ENCODE data around the gene SCAMP4. TPM values are rescaled to one million over a fixed set of nuclear protein-coding genes. Genes with fewer than 3 reads are reported as not detected.

Gene SCAMP4
- polyA plus RNA-seq, 4 donors = 44.6 to 97.3 (median 66.7) TPM

Other genes starting within 250 kb of the SCAMP4 start
- gene ONECUT3, start 151.9 kb upstream of the SCAMP4 start, polyA plus RNA-seq (ENCODE audit: insufficient read length in 4 of 4) = under 1 TPM in 3 of 4 donors, not detected in 1; 0.03 to 0.05 (median 0.03) TPM
- gene ATP8B3, start 93.1 kb upstream of the SCAMP4 start, polyA plus RNA-seq (ENCODE audit: insufficient read length in 4 of 4) = 1 to 10 TPM in 1 of 4 donors, under 1 TPM in 3; 0.36 to 2.0 (median 0.64) TPM
- 10 to 100 TPM; 20.5 to 30.3 (median 21.7) TPM for gene REXO1, start 56.9 kb upstream of the SCAMP4 start, polyA plus RNA-seq (ENCODE audit: insufficient read length in 4 of 4)
- gene KLF16, start 41.8 kb upstream of the SCAMP4 start, polyA plus RNA-seq (ENCODE audit: insufficient read length in 4 of 4) = 10 to 100 TPM in 1 of 4 donors, 1 to 10 TPM in 3; 4.5 to 10.2 (median 6.5) TPM
- 10 to 100 TPM; 31.1 to 59.8 (median 36.2) TPM for gene ABHD17A, start 19.9 kb upstream of the SCAMP4 start, polyA plus RNA-seq (ENCODE audit: insufficient read length in 4 of 4)
- gene ADAT3, start within 50 bp of the SCAMP4 start, polyA plus RNA-seq (ENCODE audit: insufficient read length in 4 of 4) = 1 to 10 TPM in 3 of 4 donors, under 1 TPM in 1; 0.96 to 5.2 (median 1.9) TPM
- gene CSNK1G2, start 35.8 kb downstream of the SCAMP4 start, polyA plus RNA-seq (ENCODE audit: insufficient read length in 4 of 4) = 10 to 100 TPM; 44.1 to 68.8 (median 56.2) TPM
- 100 to 1,000 TPM in 1 of 4 donors, 10 to 100 TPM in 3; 90.4 to 129 (median 95.5) TPM for gene BTBD2, start 110.3 kb downstream of the SCAMP4 start, polyA plus RNA-seq (ENCODE audit: insufficient read length in 4 of 4)
- 10 to 100 TPM; 41.2 to 82.1 (median 62.1) TPM for gene MKNK2, start 145.8 kb downstream of the SCAMP4 start, polyA plus RNA-seq (ENCODE audit: insufficient read length in 4 of 4)
- gene MOB3A, start 190.9 kb downstream of the SCAMP4 start, polyA plus RNA-seq (ENCODE audit: insufficient read length in 4 of 4) = 10 to 100 TPM; 21.4 to 29.1 (median 25.2) TPM
- 10 to 100 TPM in 1 of 4 donors, 1 to 10 TPM in 3; 5.9 to 11.0 (median 6.9) TPM for gene IZUMO4, start 191.5 kb downstream of the SCAMP4 start, polyA plus RNA-seq (ENCODE audit: insufficient read length in 4 of 4)
- 100 to 1,000 TPM in 2 of 4 donors, 10 to 100 TPM in 2; 80.3 to 113 (median 98.6) TPM for gene AP3D1, start 246.2 kb downstream of the SCAMP4 start, polyA plus RNA-seq (ENCODE audit: insufficient read length in 4 of 4)

Measured in left renal pelvis (tissue), 4 donors.